K562 (cell line): ENCODE data around the gene GRHL3. TPM values are rescaled to one million over a fixed set of nuclear protein-coding genes. Genes with fewer than 3 reads are reported as not detected.

Experiments
- ATAC-seq: fragments of 200-7000 bp; cut with Tn5 transposase; 3 replicates; pipeline ENCODE4 v1.9.1; 2020; ENCODE audit warnings: moderate library complexity
- BruUV-seq: library from RNA; stranded (reverse); fragments of 400-500 nt; replicated peaks from 2 replicates; lab custom pipeline; 2021; lab: Mats Ljungman, UMichigan
- CTCF ChIA-PET: fragments of 300-600 bp; formaldehyde crosslinking; extraction: SDS; loops from one replicate; lab custom pipeline; 2021; ENCODE audit warnings: low intra/inter-chr PET ratio; lab: Yijun Ruan, JAX
- POLR2A ChIA-PET: fragments of 300-600, 350-650 bp; sonication (Branson Sonifier 250); formaldehyde crosslinking; extraction: SDS; loops from one replicate; lab custom pipeline; 2021; ENCODE audit warnings: antibody characterized with exemption, inconsistent platforms; lab: Yijun Ruan, JAX
- DNase-seq, 4 experiments: peaks; one replicate each; pipeline versions ENCODE4 v3.0.0 to v3.0.0-alpha.2; 2011 to 2018; ENCODE audit warnings: low spot score in 3 of 4, mixed read lengths in 3 of 4; ENCODE audit errors: extremely low read depth in 1 of 4
- FAIRE-seq: peaks from 2 replicates; lab custom pipeline; 2011; peaks lifted over from hg19 to GRCh38; lab: Jason Lieb, UNC
- H2AFZ ChIP-seq: 2 replicates; pipeline ENCODE4 v1.6.0; 2011; ENCODE audit warnings: low read depth, low read length, control low read depth, inconsistent platforms
- H3K27ac ChIP-seq: fragments of 200-600 bp; 3 replicates; pipeline ENCODE4 v1.8.0; 2011; ENCODE audit warnings: low read depth, mild to moderate bottlenecking, control low read depth, inconsistent platforms, low read length, moderate library complexity, mixed read lengths; ENCODE audit errors: extremely low read depth
- H3K27me3 ChIP-seq, 2 experiments: fragments of 300-600 bp in 1 of 2; 2 replicates in 1 of 2; 3 replicates in 1 of 2; pipeline versions ENCODE4 v1.6.0 to v1.8.0; 2011; ENCODE audit warnings: inconsistent platforms in 2 of 2, low read length in 2 of 2, mild to moderate bottlenecking in 1 of 2, mixed read lengths in 1 of 2, moderate library complexity in 1 of 2; ENCODE audit not compliant: control insufficient read depth in 2 of 2, insufficient read depth in 2 of 2
- H3K36me3 ChIP-seq: fragments of 300-600 bp; 3 replicates; pipeline ENCODE4 v1.8.0; 2011; ENCODE audit warnings: mild to moderate bottlenecking, low read length, inconsistent platforms; ENCODE audit not compliant: control insufficient read depth, insufficient read depth
- H3K4me1 ChIP-seq, 2 experiments: fragments of 200-600 bp in 1 of 2; replicated peaks in 1 of 2; 2 replicates in 1 of 2; 3 replicates in 1 of 2; pipeline versions ENCODE4 v1.5.1 to v1.8.0; 2011; ENCODE audit warnings: inconsistent platforms in 2 of 2, low read length in 2 of 2, mild to moderate bottlenecking in 1 of 2, mixed read lengths in 1 of 2, moderate library complexity in 1 of 2; ENCODE audit not compliant: control insufficient read depth in 2 of 2, insufficient read depth in 2 of 2
- H3K4me2 ChIP-seq: 2 replicates; pipeline ENCODE4 v1.6.1; 2011; ENCODE audit warnings: low read length, control low read depth, inconsistent platforms, mixed read lengths; ENCODE audit not compliant: insufficient read depth
- H3K4me3 ChIP-seq: fragments of 200-600 bp; sonication (generic), shearing (Covaris generic); 2 replicates; pipeline ENCODE4 v1.5.1; 2016; ENCODE audit warnings: control low read depth, inconsistent platforms
- H3K79me2 ChIP-seq: fragments of 200-600 bp; 3 replicates; pipeline ENCODE4 v1.8.0; 2011; ENCODE audit warnings: low read length, inconsistent platforms; ENCODE audit not compliant: control insufficient read depth, insufficient read depth
- H3K9ac ChIP-seq, 2 experiments: 2 replicates each; pipeline versions ENCODE4 v1.6.0 to v1.6.1; 2011; ENCODE audit warnings: low read depth in 2 of 2, low read length in 2 of 2, control low read depth in 1 of 2, inconsistent platforms in 1 of 2, mild to moderate bottlenecking in 1 of 2, mixed read lengths in 1 of 2; ENCODE audit not compliant: insufficient read depth in 1 of 2
- H3K9me1 ChIP-seq: one replicate; pipeline ENCODE4 v1.6.0; 2011; ENCODE audit warnings: inconsistent platforms, mild to moderate bottlenecking, low read length, moderate library complexity; ENCODE audit not compliant: control insufficient read depth, insufficient read depth
- H3K9me3 ChIP-seq: replicated peaks from 2 replicates; pipeline ENCODE4 v1.5.1; 2011; ENCODE audit warnings: low read depth, low read length, inconsistent platforms; ENCODE audit not compliant: control insufficient read depth, insufficient read depth
- H4K20me1 ChIP-seq: replicated peaks from 2 replicates; pipeline ENCODE4 v1.6.1; 2011; ENCODE audit warnings: low read length, inconsistent platforms, mixed read lengths; ENCODE audit not compliant: control insufficient read depth, insufficient read depth
- CBX1 ChIP-seq: sonication (generic); IDR thresholded peaks from 2 replicates; pipeline ENCODE4 v1.6.1; 2016; ENCODE audit warnings: antibody characterized with exemption, low read depth, mild to moderate bottlenecking
- MCM7 ChIP-seq, 2 experiments: fragments of 450-650 bp; IDR thresholded peaks; 2 replicates each; pipeline ENCODE4 v1.6.1; 2016 to 2018
- ZBTB7A ChIP-seq: IDR thresholded peaks from 2 replicates; pipeline ENCODE4 v1.6.1; 2011; ENCODE audit warnings: low read depth, mild to moderate bottlenecking, low read length, moderate library complexity, borderline replicate concordance; ENCODE audit not compliant: control insufficient read depth
- ZNF41 ChIP-seq: fragments of 250-450 bp; sonication (Bioruptor Pico); conservative IDR thresholded peaks from 2 replicates; pipeline ENCODE4 v1.4.0; 2020; ENCODE audit warnings: mild to moderate bottlenecking
- WGBS: fragments of 100-300 bp; shearing (Covaris generic); methylation state at CpG from one replicate; pipeline ENCODE4 v1.1.6; 2016; ENCODE audit warnings: low coverage, mixed read lengths; ENCODE audit not compliant: insufficient coverage; ENCODE audit errors: missing lambda C conversion rate; 5-methylcytosine and 5-hydroxymethylcytosine counted together
- in situ Hi-C: fragments of 300-500 bp; cut with MboI; formaldehyde crosslinking; loops from 4 replicates; pipeline ENCODE4 v1.15.0; 2018; ENCODE audit warnings: inconsistent platforms, mixed read lengths
- intact Hi-C: fragments of 100-400 bp; cut with micrococcal nuclease; formaldehyde crosslinking; loops from 2 replicates; pipeline ENCODE4 v1.14.2; 2022
- polyA plus RNA-seq, 8 experiments: library from polyadenylated mRNA; depleted of rRNA in 4 of 8; stranded (reverse) in 5 of 8; unstranded in 3 of 8; fragments of >200 nt; fragmentation: Nextera tagmentation in 2 of 8; fragmentation: Illumina TruSeq in 1 of 8; extraction: Ambion mirVana in 2 of 8; extraction: Trizol in 1 of 8; gene quantifications; 2 replicates each; pipeline versions ENCODE4 v1.2.1 to v1.2.3, GENCODE V29; 2011 to 2014; ENCODE audit warnings: inconsistent platforms in 1 of 8, missing spikeins in 1 of 8
- total RNA-seq, 7 experiments: library from RNA; depleted of rRNA in 6 of 7; stranded (reverse); fragments of >200 nt in 6 of 7; fragmentation: Illumina TruSeq in 2 of 7; extraction: Trizol in 2 of 7; gene quantifications; 2 replicates each; pipeline versions ENCODE4 v1.2.1 to v1.2.3, GENCODE V29; 2011 to 2021; ENCODE audit warnings: low replicate concordance in 1 of 7
- TF ChIP-seq, protein P1 (sequence below): fragments of 250-450 bp; sonication (Bioruptor Pico); IDR thresholded peaks from 2 replicates; pipeline ENCODE4 v1.5.0; 2021
- TF ChIP-seq, protein P2 (sequence below): fragments of 250-450 bp; sonication (Bioruptor Pico); IDR thresholded peaks from 2 replicates; pipeline ENCODE4 v1.5.0; 2021; ENCODE audit warnings: mild to moderate bottlenecking, borderline replicate concordance

GRHL3 gene
- total and polyA plus RNA-seq, 9 of the 15 experiments (the other 6 are each of a cell fraction or from before 2014, with no cell fraction given), result 0.01 to 0.04 TPM; not detected in 7

DNA sequence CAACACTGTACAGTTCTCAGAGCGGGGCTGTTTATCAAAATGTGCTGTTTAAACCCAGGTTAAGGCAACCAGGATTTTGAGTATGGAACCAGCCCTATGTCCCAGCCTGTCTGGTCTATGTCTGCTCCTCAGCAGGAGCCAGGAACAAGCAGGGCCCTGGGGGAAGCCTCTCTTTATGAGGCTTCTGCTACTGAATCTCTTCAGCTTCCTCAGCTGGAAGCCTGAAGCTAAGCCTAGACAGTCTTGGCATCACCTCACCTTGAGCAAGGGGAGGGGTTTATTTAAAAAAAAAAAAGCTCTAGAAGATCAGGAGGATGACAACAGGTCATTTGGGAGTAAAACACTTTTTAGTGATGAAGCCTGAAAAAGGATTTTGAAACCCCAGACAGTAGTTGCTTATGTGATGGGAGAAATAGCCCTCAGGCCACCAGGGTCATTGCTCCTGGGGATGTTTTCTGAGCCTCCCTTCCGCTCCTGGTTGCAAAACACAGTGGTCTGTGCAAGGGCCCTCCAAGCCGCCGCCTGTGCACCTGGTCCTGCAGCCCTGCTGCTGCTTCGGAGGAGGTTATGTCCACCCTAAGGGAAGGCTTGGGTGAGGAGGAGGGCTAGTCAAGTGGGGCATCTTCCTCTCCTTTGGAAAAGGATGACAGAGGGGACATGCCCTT lies 21.8 kb upstream of the GRHL3 start:
- Histone ChIP-seq H3K4me2 (no peak overlapping the region), H3K79me2 (no peaks in the 10 kb centered on the region), H3K9me3 (no peaks in the 10 kb centered on the region), H4K20me1 (no peaks in the 10 kb centered on the region), H3K4me3 (no peak overlapping the region), H3K9ac (0 out of 4 replicates have a peak overlapping the region, but pooled peaks of 1 of the 2 experiments have one; percentile 10), H3K4me1 (peaks cover 3 to 9% of the 10 kb centered on the region in 2 experiments; a peak in 4 of 5 replicates), H2AFZ (no peak overlapping the region), H3K27me3 (peaks cover 31 to 32% of the 10 kb centered on the region in 2 experiments), H3K27ac (no peak overlapping the region), H3K9me1 (no peaks in the 10 kb centered on the region), H3K36me3 (no peaks in the 10 kb centered on the region)
- no peak for FAIRE-seq
- intact Hi-C loops, result no loop called here
- in situ Hi-C loops, result no loop called here
- ChIA-PET POLR2A (interaction anchor here (0.9 to 1.7 kb wide), 4 partner anchors 11 to 20 kb away, joined by 3 to 6 read pairs (median 4); no protein-coding TSS in a partner anchor), CTCF (interaction anchor here (0.6 kb wide), 1 partner anchor 33 kb away, joined by 3 read pairs; no protein-coding TSS in a partner anchor)
- ATAC-seq, result no peak
- BruUV-seq, result no TSS peak
- no peak for DNase-seq
- no peak for TF ChIP-seq ZNF41 (CRISPR knock-in tag)
- TF ChIP-seq MCM7 (IDR thresholded peaks at IDR 0.05), result no peak
- no peak for TF ChIP-seq ZBTB7A
- TF ChIP-seq CBX1, result no peak
- TF ChIP-seq, protein P1, sequence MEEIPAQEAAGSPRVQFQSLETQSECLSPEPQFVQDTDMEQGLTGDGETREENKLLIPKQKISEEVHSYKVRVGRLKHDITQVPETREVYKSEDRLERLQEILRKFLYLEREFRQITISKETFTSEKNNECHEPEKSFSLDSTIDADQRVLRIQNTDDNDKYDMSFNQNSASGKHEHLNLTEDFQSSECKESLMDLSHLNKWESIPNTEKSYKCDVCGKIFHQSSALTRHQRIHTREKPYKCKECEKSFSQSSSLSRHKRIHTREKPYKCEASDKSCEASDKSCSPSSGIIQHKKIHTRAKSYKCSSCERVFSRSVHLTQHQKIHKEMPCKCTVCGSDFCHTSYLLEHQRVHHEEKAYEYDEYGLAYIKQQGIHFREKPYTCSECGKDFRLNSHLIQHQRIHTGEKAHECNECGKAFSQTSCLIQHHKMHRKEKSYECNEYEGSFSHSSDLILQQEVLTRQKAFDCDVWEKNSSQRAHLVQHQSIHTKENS (CRISPR knock-in tag), result no peak
- TF ChIP-seq, protein P2, sequence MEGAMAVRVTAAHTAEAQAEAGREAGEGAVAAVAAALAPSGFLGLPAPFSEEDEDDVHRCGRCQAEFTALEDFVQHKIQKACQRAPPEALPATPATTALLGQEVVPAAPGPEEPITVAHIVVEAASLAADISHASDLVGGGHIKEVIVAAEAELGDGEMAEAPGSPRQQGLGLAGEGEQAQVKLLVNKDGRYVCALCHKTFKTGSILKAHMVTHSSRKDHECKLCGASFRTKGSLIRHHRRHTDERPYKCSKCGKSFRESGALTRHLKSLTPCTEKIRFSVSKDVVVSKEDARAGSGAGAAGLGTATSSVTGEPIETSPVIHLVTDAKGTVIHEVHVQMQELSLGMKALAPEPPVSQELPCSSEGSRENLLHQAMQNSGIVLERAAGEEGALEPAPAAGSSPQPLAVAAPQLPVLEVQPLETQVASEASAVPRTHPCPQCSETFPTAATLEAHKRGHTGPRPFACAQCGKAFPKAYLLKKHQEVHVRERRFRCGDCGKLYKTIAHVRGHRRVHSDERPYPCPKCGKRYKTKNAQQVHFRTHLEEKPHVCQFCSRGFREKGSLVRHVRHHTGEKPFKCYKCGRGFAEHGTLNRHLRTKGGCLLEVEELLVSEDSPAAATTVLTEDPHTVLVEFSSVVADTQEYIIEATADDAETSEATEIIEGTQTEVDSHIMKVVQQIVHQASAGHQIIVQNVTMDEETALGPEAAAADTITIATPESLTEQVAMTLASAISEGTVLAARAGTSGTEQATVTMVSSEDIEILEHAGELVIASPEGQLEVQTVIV (CRISPR knock-in tag), result no peak
- WGBS, result 6% methylated on average over 5 of the region's 5 CpGs
